IMR-90 (cell line): ENCODE data around the gene COL27A1.

Experiments
- BHLHE40 ChIP-seq: fragments of 150-350 bp; IDR thresholded peaks from 2 replicates; pipeline ENCODE4 v1.6.1; 2016; ENCODE audit warnings: mild to moderate bottlenecking, low read depth, low read length
- CEBPB ChIP-seq: IDR thresholded peaks from 2 replicates; pipeline ENCODE4 v1.6.1; 2012; ENCODE audit warnings: low read depth, low read length, improper control_type of control experiment
- FOS ChIP-seq: fragments of 150-350 bp; IDR thresholded peaks from 2 replicates; pipeline ENCODE4 v1.6.1; 2016; ENCODE audit warnings: low read depth, low read length
- MAFK ChIP-seq: IDR thresholded peaks from 2 replicates; pipeline ENCODE4 v1.6.1; 2012; ENCODE audit warnings: low read depth, low read length, improper control_type of control experiment
- MAZ ChIP-seq: IDR thresholded peaks from 2 replicates; pipeline ENCODE4 v1.6.1; 2012; ENCODE audit warnings: low read depth, mild to moderate bottlenecking, low read length, improper control_type of control experiment, moderate library complexity, borderline replicate concordance
- MXI1 ChIP-seq: IDR thresholded peaks from 2 replicates; pipeline ENCODE4 v1.6.1; 2012; ENCODE audit warnings: low read depth, mild to moderate bottlenecking, low read length, moderate library complexity, borderline replicate concordance
- NFE2L2 ChIP-seq: fragments of 150-350 bp; IDR thresholded peaks from 2 replicates; pipeline ENCODE4 v1.6.1; 2016; ENCODE audit warnings: low read depth, mild to moderate bottlenecking, low read length
- POLR2A ChIP-seq: IDR thresholded peaks from 2 replicates; pipeline ENCODE4 v1.6.1; 2012; ENCODE audit warnings: mild to moderate bottlenecking, low read depth, low read length
- RAD21 ChIP-seq: IDR thresholded peaks from 2 replicates; pipeline ENCODE4 v1.6.1; 2012; ENCODE audit warnings: low read length, improper control_type of control experiment
- RCOR1 ChIP-seq: IDR thresholded peaks from 2 replicates; pipeline ENCODE4 v1.6.1; 2012; ENCODE audit warnings: mild to moderate bottlenecking, low read length, improper control_type of control experiment; ENCODE audit not compliant: insufficient replicate concordance
- RFX5 ChIP-seq: IDR thresholded peaks from 2 replicates; pipeline ENCODE4 v1.8.0; 2012; ENCODE audit warnings: low read depth, mild to moderate bottlenecking, low read length, moderate library complexity
- TF ChIP-seq, protein P1 (sequence below): conservative IDR thresholded peaks from 2 replicates; pipeline ENCODE4 v1.5.1; 2012; ENCODE audit warnings: mild to moderate bottlenecking, low read depth, low read length, improper control_type of control experiment
- TF ChIP-seq, protein P2 (sequence below): fragments of 150-350 bp; IDR thresholded peaks from 2 replicates; pipeline ENCODE4 v1.6.1; 2017; ENCODE audit warnings: mild to moderate bottlenecking, antibody characterized with exemption, low read length, low read depth
- TF ChIP-seq, protein P3 (sequence below): fragments of 150-350 bp; IDR thresholded peaks from 2 replicates; pipeline ENCODE4 v1.6.1; 2016; ENCODE audit warnings: low read depth, mild to moderate bottlenecking, low read length, moderate library complexity, borderline replicate concordance

DNA sequence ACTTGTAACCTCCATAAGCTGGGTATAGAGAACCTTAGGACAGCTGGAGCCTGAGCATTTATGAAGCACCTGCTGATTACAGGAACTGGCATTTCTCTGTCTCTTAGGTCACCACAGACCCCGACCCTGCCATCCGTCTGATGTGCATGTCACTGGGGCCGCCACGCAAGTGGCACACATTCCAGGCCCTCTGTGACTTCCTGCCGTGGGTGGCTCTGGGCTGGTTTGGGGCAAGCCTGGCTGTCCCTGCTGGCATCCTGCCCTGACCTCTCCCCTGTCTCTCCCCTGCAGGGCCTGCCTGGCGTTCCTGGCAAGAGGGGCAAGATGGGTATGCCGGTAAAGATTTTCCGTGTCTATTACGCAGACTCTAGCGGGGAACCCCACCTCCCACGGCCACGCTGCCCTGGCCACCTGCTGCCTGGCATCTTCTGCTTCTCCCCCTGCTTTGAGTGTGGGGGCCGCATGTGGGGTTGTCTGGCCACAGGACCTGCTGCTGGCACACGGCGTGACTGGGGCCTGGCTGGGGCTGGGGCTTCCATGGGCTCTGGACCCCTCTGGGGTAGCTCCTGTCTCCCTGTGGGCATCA, 55.4 kb downstream of the COL27A1 start:
- TF ChIP-seq, protein P1, sequence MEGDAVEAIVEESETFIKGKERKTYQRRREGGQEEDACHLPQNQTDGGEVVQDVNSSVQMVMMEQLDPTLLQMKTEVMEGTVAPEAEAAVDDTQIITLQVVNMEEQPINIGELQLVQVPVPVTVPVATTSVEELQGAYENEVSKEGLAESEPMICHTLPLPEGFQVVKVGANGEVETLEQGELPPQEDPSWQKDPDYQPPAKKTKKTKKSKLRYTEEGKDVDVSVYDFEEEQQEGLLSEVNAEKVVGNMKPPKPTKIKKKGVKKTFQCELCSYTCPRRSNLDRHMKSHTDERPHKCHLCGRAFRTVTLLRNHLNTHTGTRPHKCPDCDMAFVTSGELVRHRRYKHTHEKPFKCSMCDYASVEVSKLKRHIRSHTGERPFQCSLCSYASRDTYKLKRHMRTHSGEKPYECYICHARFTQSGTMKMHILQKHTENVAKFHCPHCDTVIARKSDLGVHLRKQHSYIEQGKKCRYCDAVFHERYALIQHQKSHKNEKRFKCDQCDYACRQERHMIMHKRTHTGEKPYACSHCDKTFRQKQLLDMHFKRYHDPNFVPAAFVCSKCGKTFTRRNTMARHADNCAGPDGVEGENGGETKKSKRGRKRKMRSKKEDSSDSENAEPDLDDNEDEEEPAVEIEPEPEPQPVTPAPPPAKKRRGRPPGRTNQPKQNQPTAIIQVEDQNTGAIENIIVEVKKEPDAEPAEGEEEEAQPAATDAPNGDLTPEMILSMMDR = no peak
- TF ChIP-seq, protein P2, sequence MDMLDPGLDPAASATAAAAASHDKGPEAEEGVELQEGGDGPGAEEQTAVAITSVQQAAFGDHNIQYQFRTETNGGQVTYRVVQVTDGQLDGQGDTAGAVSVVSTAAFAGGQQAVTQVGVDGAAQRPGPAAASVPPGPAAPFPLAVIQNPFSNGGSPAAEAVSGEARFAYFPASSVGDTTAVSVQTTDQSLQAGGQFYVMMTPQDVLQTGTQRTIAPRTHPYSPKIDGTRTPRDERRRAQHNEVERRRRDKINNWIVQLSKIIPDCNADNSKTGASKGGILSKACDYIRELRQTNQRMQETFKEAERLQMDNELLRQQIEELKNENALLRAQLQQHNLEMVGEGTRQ = no peak
- no peak for TF ChIP-seq MXI1
- TF ChIP-seq MAFK = no peak
- TF ChIP-seq NFE2L2 = no peak
- no peak for TF ChIP-seq FOS
- no peak for TF ChIP-seq RCOR1
- no peak for TF ChIP-seq RAD21
- TF ChIP-seq CEBPB = no peak
- no peak for TF ChIP-seq POLR2A
- TF ChIP-seq, protein P3, sequence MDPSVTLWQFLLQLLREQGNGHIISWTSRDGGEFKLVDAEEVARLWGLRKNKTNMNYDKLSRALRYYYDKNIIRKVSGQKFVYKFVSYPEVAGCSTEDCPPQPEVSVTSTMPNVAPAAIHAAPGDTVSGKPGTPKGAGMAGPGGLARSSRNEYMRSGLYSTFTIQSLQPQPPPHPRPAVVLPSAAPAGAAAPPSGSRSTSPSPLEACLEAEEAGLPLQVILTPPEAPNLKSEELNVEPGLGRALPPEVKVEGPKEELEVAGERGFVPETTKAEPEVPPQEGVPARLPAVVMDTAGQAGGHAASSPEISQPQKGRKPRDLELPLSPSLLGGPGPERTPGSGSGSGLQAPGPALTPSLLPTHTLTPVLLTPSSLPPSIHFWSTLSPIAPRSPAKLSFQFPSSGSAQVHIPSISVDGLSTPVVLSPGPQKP = no peak
- no peak for TF ChIP-seq RFX5
- no peak for TF ChIP-seq MAZ
- no peak for TF ChIP-seq BHLHE40
